MM.1S (cell line): ENCODE data around the gene MBOAT7.

Source experiments
- CTCF ChIP-seq: fragments of 300-600 bp; sonication (generic); IDR thresholded peaks from 2 replicates; pipeline ENCODE4 v1.5.1; 2016; ENCODE audit warnings: antibody characterized with exemption, low read length, mixed read lengths
- EZH2 ChIP-seq: fragments of 300-600 bp; sonication (generic); optimal IDR thresholded peaks from 2 replicates; pipeline ENCODE3; 2017; ENCODE audit warnings: low read depth, mild to moderate bottlenecking, antibody characterized with exemption, low read length, mixed read lengths
- EZH2phosphoT487 ChIP-seq: fragments of 300-600 bp; sonication (generic); IDR thresholded peaks from 2 replicates; pipeline ENCODE4 v1.6.1; 2018; ENCODE audit warnings: antibody characterized with exemption, low read length

DNA sequence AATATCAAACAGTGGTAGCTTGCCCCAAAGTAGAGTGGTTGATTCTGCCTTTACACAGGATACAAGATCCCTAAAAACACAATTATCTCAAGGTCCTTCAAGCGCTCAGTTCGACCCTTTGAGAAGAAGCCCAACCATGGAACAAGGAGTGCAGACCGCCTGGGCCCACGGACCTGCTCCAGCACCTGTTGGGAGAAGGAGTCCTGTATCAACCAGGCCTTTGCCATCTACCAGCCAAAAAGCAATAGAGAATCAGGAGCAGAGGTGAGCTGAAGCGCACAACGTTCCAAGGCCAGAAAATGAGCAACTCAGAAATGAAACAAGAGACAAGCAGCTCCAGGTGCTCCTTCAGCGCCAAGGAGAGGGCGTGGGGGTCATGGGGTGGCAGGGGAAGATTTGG, 39.8 kb upstream of the MBOAT7 start:
- no peak for TF ChIP-seq CTCF
- TF ChIP-seq EZH2phosphoT487: no peak
- no peak for TF ChIP-seq EZH2
